Fibroblast of skin of left quadriceps (primary cell): ENCODE results near the gene POLD2.
A peak's percentile ranks its signal among the peaks of the same experiment; 100 is the strongest.

Source experiments
- DNase-seq, 2 experiments: peaks; one replicate each; pipeline ENCODE4 v3.0.0-alpha.2; 2013; ENCODE audit warnings: low read depth in 2 of 2

POLD2 gene

DNA sequence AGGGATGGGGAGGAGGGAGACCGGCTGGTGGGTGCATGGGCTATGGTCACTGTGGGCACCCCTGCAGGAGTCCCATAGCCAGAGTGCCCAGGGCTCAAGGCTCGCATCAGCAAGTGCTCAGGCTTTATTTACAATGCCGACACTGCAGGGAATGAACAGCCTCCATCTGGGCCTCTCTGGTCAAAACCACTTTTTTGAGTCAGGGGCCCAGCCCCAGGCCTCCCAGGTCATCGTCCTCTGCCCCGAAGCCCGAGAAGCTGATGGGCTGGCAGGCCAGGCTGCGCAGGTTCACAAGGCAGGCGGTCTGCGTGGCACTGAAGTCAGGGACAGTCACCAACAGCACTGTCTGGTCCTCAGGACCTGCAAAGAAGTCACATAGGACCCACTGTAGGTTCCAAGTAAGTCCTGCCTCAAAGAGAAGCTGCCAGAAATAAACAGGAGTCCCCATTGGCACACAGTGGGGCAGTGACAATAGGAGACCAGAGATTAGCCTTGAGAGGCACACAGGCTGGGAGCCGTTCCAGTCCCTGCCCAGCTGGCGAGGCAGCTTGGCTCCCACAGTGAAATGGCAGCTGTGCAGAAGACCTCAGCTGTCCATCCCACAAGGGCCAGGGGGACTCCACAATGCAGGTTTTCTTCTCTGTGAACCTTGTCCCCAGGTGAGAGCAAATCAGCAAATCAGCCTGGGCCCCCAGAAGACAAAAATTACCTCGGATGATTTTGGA, 8.6 kb downstream of the POLD2 start:
- DNase-seq, result no peak

DNA sequence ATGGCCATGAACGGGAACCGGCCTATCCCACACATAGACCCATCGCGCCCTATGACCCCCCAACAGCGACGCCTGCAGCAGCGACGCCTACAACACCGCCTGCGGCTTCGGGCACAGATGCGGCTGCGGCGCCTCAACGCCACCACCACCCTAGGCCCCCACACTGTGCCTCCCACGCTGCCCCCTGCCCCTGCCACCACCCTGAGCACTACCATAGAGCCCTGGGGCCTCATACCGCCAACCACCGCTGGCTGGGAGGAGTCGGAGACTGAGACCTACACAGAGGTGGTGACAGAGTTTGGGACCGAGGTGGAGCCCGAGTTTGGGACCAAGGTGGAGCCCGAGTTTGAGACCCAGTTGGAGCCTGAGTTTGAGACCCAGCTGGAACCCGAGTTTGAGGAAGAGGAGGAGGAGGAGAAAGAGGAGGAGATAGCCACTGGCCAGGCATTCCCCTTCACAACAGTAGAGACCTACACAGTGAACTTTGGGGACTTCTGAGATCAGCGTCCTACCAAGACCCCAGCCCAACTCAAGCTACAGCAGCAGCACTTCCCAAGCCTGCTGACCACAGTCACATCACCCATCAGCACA, 9.5 kb downstream of the POLD2 start:
- no peak for DNase-seq

DNA sequence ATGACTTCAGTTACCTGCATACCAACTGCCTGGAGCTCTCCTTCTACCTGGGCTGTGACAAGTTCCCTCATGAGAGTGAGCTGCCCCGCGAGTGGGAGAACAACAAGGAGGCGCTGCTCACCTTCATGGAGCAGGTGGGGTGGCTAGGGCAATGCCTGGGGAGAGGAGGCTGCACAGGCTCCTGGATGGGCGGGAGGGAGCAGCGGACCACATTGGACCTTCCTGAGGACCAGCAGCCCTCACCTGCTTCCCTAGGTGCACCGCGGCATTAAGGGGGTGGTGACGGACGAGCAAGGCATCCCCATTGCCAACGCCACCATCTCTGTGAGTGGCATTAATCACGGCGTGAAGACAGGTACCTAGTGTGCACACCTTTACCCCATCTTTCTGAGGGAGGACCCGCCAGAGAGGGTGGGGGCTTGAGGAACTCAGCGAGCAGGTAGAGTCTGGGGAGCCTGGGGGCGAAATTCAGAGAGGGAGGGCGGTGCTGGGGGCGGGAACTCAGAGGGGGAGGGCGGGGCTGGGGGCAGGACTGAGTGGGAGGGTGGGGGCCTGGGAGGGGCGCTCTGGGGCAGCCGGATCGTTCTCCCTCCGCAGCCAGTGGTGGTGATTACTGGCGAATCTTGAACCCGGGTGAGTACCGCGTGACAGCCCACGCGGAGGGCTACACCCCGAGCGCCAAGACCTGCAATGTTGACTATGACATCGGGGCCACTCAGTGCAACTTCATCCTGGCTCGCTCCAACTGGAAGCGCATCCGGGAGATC, 10.2 kb downstream of the POLD2 start:
- no peak for DNase-seq

DNA sequence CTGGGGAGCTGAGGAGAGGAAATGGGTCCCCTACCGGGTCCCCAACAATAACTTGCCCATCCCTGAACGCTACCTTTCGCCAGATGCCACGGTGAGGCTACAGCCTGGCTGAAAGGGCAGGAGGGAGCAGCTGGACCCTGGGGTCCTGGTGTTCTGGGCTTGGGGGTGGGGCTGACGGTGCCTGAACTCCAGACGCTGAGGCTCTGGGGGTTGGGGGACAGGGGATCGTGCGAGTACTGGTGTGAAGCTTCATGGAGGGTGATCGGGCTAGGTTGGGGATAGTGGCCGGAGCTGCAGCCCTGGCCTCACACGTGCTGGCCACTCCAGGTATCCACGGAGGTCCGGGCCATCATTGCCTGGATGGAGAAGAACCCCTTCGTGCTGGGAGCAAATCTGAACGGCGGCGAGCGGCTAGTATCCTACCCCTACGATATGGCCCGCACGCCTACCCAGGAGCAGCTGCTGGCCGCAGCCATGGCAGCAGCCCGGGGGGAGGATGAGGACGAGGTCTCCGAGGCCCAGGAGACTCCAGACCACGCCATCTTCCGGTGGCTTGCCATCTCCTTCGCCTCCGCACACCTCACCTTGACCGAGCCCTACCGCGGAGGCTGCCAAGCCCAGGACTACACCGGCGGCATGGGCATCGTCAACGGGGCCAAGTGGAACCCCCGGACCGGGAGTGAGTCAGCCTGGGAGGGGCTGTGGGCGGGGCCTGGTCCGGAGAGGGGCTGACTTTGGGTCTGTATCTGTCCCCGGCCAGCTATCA, 10.9 kb downstream of the POLD2 start:
- DNase-seq, result no peak

DNA sequence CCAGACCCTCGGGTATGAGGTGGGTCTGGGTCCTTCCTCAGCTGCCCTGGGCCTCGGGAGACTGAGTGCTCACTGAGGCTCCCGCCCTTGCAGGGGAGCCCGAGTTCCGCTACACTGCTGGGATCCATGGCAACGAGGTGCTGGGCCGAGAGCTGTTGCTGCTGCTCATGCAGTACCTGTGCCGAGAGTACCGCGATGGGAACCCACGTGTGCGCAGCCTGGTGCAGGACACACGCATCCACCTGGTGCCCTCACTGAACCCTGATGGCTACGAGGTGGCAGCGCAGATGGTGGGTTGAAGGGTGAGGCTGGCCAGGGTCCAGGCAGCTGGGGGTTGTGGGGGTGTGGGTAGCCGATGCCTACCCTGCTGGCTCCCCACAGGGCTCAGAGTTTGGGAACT, 11.6 kb downstream of the POLD2 start:
- no peak for DNase-seq

DNA sequence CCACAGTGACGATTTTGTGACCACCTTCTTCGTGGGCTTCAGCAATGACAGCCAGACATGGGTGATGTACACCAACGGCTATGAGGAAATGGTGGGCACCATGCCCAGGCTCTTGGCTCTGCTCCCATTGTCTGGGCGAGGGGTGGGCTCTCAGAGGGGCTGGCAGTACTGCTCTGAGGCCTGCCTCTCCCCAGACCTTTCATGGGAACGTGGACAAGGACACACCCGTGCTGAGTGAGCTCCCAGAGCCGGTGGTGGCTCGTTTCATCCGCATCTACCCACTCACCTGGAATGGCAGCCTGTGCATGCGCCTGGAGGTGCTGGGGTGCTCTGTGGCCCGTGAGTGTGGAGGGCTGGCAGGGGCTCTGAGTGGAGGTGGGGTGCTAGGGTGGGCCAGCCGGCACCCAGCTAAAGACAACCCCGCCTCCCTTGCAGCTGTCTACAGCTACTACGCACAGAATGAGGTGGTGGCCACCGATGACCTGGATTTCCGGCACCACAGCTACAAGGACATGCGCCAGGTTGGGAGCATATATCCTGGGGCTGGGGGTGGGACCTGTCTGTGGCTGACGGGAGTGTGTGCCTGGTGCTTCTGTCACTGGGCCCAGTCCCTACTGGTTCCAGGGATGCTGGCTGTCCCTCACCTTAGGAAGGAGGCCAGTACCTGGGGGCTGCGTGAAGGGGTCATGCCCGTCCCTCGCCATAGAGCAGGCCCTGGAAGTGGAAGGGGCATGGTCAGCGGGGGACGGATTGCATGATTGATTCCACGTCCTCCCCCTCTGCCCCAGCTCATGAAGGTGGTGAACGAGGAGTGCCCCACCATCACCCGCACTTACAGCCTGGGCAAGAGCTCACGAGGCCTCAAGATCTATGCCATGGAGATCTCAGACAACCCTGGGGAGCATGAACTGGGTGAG, 12.4 kb downstream of the POLD2 start:
- DNase-seq, result no peak

DNA sequence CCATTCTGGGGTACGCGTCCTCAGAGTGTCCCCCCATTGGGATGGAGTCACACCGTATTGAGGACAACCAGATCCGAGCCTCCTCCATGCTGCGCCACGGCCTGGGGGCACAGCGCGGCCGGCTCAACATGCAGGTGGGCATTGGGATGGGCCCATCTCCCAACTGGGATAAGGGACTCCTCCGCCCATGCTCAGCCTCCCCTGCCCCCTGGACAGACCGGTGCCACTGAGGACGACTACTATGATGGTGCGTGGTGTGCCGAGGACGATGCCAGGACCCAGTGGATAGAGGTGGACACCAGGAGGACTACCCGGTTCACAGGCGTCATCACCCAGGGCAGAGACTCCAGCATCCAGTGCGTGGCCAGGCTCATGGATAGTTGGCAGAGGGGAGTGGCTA, 13.4 kb downstream of the POLD2 start:
- DNase-seq, result no peak

DNA sequence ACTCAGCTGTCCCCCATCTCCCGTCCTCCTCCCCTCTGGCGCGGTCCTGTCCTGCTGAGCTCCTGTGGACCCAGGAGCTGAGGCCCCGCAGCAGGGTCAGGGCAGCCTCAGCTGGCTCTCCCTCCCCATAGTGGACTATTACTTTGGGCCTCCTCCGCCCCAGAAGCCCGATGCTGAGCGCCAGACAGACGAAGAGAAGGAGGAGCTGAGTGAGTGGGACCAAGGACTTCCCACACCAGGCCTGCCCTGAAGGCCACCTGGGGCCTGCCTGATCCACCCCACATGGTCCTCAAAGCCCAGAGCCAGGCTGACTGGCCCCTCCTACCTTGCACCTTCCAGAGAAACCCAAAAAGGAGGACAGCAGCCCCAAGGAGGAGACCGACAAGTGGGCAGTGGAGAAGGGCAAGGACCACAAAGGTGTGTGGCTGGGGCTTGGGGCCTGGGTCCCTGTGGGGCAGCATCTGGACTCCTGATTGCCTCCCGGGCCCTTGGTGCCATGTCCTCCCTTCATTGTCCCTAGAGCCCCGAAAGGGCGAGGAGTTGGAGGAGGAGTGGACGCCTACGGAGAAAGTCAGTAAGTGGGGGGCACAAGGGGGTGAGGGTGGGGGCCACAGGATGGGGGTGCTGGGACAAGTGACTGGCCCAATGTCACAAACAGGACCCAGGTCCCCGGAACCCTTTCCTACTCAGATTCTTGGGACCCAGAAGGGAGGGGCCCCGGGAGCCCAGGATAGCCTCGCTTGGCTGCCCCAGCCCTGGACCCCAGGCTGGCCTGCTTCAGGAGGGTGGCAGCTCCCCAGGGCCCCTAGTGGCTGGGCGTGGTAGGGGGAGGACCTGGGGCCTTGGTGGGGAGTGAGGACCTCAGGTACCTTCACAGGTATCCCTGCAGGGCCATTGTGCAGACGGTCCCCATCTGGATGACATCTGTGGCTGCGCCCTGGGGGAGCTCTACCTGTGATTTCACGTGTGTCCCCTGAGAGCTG, 14.3 kb downstream of the POLD2 start:
- DNase-seq, result no peak

DNA sequence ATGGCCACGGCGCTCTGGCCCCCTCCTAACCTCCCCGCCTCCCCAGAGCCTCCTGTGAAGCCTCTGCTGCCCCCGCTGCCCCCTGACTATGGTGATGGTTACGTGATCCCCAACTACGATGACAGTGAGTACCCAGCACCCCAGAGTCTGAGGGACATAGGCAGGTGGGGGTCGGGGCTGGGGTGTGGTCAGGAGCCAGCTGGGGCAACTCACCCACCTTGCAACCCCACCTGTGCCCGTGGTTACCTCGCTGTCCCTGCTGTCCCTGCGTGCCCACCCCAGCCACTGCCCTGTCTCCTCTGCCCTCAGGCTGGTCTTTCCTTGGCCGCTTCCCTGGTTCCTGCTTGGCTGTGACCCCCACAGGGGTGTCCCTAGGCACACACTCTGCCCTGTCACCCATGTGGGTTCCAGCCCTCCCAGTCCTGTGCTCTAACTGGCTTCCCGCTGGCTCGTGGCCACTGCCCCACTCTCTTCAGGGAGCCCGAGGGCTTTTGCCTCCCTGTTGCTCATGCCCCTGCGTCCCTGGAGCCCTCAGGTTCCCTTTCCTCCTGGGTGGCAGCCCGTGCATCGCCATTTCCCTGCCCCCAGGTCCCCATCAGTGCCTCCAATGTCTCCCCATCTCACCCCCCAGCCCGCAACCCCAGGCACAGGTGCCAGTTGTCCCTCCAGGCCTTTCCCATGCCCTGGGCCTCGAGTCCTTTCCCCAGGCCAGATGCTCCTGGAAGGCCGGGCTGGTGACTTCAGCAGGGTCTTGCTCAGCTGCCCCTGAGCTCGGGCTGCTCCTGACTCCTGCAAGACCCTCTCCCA, 15.2 kb downstream of the POLD2 start:
- DNase-seq, result no peak

DNA sequence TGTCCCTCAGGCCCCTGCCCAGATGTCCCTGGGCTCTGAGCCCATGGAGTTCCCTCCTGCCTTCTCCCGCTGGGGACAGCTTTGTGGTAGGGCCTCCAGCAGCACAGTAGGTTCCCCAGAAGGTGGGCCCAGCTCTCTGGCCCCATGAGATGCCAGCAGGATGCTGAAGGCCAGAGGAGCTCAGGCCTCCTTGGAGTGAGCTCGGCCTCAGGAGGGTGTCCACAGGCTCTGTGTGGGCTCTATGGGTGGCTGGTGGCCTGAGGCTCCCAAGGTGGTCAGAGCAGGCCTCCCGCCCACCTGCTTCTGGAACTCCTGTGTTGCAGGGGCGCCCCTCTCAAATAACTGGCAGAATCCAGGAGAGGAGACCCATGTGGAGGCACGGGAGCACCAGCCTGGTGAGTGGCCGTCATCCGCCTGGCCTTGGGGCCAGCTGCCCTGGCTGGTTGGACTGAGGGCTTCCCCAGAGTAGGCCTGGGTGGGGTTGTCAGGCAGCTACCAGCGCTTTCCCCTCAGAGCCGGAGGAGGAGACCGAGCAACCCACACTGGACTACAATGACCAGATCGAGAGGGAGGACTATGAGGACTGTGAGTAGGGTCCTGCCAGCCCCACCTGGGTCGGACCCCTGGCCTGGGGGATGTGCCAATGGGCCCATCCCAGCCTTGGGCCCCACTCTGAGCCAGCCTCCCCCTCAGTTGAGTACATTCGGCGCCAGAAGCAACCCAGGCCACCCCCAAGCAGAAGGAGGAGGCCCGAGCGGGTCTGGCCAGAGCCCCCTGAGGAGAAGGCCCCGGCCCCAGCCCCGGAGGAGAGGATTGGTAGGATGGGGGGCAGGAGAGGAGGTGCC, 16.0 kb downstream of the POLD2 start:
- DNase-seq, result no peak

DNA sequence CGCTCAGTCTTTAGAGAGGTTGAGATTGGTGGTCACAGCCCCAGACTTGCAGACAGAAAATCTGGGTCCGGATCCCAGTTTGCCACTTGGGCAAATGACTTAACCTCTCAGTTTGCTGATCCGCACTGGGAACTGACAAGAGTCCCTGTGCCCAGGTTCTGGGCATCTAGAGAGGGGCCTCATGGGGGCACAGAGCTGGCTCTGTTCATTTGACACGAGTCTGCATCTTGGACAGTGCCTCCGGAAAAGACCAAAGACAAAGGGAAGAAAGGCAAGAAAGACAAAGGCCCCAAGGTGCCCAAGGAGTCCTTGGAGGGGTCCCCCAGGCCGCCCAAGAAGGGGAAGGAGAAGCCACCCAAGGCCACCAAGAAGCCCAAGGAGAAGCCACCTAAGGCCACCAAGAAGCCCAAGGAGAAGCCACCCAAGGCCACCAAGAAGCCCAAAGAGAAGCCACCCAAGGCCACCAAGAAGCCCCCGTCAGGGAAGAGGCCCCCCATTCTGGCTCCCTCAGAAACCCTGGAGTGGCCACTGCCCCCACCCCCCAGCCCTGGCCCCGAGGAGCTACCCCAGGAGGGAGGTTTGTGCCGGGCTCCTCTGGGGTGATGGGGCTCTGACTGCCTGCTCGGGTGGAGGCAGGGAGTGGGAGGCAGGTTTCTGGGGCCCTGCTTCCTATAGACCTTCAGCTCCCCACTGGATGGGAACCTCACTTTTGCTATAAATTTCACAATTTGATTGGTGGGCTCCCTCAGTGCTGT, 16.9 kb downstream of the POLD2 start:
- DNase-seq, result no peak

DNA sequence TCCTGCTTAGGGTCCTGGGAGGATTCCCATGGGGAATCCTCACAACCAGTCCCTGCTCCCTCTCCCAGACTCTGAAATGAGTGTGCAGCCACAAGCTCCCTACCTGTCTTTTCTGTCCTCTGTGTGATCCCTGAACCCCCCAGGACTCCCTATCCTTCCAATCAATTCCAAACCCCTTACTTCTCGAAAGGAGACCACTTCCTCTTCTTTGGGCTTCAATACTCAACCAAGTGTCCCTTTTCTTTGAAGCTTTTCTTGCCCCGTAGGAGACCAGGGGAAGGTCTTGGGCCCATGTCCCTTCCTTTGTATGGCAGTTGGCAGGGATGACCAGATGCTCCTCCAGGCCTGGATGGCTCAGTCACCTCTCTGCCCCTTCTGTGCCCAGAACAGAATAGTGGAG, 17.5 kb downstream of the POLD2 start:
- no peak for DNase-seq

DNA sequence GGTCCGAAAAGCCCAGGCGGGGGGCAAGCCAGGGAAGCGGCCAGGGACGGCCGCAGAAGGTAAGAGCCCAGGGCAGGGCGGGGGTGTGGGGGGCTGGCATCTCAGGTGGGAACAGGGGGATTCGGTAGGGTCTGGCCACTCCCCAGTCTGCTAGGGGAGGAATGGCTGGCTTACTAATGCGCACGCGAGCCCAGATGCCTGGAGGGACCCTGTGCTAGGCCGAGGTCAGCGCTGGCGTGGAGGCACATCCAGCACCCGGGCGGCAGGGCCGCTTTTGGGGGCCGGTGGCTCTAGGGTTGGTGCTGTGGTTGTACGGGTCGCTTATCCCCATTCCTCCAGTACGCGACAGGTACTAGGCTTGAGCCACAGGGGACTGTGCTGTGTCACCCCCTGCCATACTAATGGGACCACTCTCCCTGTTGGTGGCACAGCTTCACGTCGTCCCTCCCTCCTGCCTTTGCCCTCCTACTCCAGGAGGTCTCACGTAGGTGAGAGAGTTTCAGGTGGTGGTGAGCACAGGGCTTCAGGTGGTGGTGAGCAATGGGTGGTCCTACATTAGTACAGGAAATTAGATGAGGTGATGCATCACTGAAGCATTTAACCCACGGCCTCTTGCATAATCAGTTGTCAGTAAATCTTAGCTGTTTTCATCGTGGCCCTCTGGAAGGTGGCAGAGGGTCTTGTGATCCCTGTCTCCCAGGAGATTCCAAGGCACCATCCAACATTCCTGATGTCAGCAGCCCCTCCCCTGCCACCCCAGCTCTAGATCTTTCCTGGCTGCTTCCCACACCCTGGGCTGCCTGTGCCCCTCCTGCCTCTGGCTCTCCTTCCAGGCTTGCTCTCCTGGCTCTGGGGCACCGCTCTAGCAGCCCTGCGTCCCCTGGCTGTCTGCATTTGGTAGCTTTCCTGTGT, 18.2 kb downstream of the POLD2 start:
- DNase-seq, result peak in 1 of 2 experiments; percentile 46

DNA sequence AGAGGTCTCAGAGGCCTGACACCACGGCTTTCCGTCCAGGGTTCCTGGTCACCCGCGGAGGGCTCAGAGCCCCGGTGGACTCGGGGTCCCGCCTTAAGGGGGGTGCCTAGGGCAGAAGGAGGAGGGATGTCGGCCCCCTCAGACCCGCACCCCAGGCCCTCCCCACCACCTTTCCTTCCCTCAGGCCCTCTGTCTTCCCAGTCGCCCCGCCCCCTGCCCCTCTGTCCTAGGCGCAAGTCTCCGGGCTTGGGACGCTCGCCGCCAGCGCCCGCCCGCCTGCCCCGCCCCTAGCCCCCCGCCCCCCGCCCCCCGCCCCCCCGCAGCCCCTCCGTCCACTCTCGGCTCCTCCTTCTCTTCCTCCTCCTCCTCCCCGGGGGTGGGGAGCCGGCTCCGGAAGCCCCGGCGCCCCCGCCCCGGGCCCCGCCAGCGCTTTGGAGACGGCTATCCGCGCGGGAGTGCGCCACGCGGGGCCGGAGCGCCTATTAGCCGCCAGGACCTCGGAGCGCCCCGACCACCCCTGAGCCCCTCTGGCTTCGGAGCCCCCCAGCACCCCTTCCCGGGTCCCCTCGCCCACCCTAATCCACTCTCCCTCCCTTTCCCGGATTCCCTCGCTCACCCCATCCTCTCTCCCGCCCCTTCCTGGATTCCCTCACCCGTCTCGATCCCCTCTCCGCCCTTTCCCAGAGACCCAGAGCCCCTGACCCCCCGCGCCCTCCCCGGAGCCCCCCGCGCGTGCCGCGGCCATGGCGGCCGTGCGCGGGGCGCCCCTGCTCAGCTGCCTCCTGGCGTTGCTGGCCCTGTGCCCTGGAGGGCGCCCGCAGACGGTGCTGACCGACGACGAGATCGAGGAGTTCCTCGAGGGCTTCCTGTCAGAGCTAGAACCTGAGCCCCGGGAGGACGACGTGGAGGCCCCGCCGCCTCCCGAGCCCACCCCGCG, 19.2 kb downstream of the POLD2 start, which contains the start of gene AEBP1:
AEBP1 (plus strand) TSS at position 423 of the 937 bp plus-strand sequence; CDS start at position 744, 321 bp downstream.
- no peak for DNase-seq

DNA sequence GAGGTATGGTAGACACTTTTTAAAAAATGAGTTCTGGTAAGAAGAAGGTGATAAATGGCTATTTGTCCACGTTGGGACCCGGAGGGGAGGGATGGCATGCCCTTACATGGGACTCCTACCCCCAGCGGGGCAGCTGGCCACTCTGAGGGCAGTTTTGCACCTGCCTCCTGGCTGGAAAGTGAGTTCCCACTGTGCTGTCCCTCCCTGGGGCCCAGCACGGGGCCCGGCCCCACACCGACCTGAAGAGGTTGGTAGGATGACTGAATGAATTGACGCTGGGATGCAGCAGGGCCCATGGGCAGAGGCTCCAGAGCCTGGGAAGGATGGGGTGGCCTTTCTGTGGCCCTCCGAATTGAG, 19.8 kb downstream of the POLD2 start:
- no peak for DNase-seq
